Measurements from ENCODE around the gene SSR2.
A peak's percentile ranks its signal among the peaks of the same experiment; 100 is the strongest.

Gene SSR2

GRCh38 chr1:156020293-156021092, at the start of gene SSR2:
SSR2 (minus strand) TSS chr1:156020951; CDS start chr1:156020167, 784 bp downstream.
- peak; percentile 94 for DNase-seq (ENCODE audit: low spot score)

GRCh38 chr1:156070548-156070947, 49.8 kb upstream of the SSR2 start:
- no peak for DNase-seq (ENCODE audit: low spot score)

- DNase-seq (ENCODE audit: low spot score) = no peak
Observed at GRCh38 chr1:156069490-156070455, 49.0 kb upstream of the SSR2 start.

- no peak for DNase-seq (ENCODE audit: low spot score)
Observed at GRCh38 chr1:156067262-156067661, 46.5 kb upstream of the SSR2 start.

GRCh38 chr1:156065871-156066270, 45.1 kb upstream of the SSR2 start:
- no peak for DNase-seq (ENCODE audit: low spot score)

- no peak for DNase-seq (ENCODE audit: low spot score)
Observed at GRCh38 chr1:156065212-156065611, 44.5 kb upstream of the SSR2 start.

GRCh38 chr1:156064615-156065014, 43.9 kb upstream of the SSR2 start:
- DNase-seq (ENCODE audit: low spot score) = no peak

GRCh38 chr1:156063997-156064285, 43.2 kb upstream of the SSR2 start:
- DNase-seq (ENCODE audit: low spot score) = no peak

- peak; percentile 42 for DNase-seq (ENCODE audit: low spot score)
Observed at GRCh38 chr1:156062189-156062588, 41.4 kb upstream of the SSR2 start.

- DNase-seq (ENCODE audit: low spot score) = no peak
Observed at GRCh38 chr1:156060937-156061636, 40.3 kb upstream of the SSR2 start, which contains the start of gene RAB25. RAB25 (plus strand) TSS chr1:156061160; CDS start chr1:156061401, 241 bp downstream.

- no peak for DNase-seq (ENCODE audit: low spot score)
Observed at GRCh38 chr1:156056326-156056849, 35.6 kb upstream of the SSR2 start.

GRCh38 chr1:156055281-156056048, 34.7 kb upstream of the SSR2 start:
- no peak for DNase-seq (ENCODE audit: low spot score)

GRCh38 chr1:156054500-156055280, 33.9 kb upstream of the SSR2 start, which contains the start of gene LAMTOR2:
LAMTOR2 (plus strand) TSS chr1:156054782; CDS start chr1:156054890, 108 bp downstream.
- peak; percentile 96 for DNase-seq (ENCODE audit: low spot score)

- peak; percentile 94 for DNase-seq (ENCODE audit: low spot score)
Observed at GRCh38 chr1:156053768-156054499, 33.2 kb upstream of the SSR2 start, which contains the start of gene UBQLN4. UBQLN4 (minus strand) TSS chr1:156053798; CDS start chr1:156053701, 97 bp downstream.

GRCh38 chr1:156052862-156053767, 32.4 kb upstream of the SSR2 start:
- peak; percentile 84 for DNase-seq (ENCODE audit: low spot score)

GRCh38 chr1:156051011-156051725, 30.4 kb upstream of the SSR2 start:
- no peak for DNase-seq (ENCODE audit: low spot score)

- DNase-seq (ENCODE audit: low spot score) = no peak
Observed at GRCh38 chr1:156050376-156050775, 29.6 kb upstream of the SSR2 start.

Data from AG08396 (cell line).